GM23338 (cell line): ENCODE results near the gene PSMA5. TPM values are rescaled to one million over a fixed set of nuclear protein-coding genes. Genes with fewer than 3 reads are reported as not detected.

Source experiments
- ATAC-seq: fragments of 200-7000 bp; cut with Tn5 transposase; 3 replicates; pipeline ENCODE4 v1.9.1; 2020
- DNase-seq: peaks from one replicate; pipeline ENCODE4 v3.0.0-alpha.2; 2015; ENCODE audit warnings: low spot score
- H2AFZ ChIP-seq: fragments of 200-600 bp; sonication (generic); 2 replicates; pipeline ENCODE4 v1.8.0; 2016; ENCODE audit warnings: antibody characterized with exemption, mild to moderate bottlenecking, moderate library complexity
- H3F3A ChIP-seq: fragments of 200-600 bp; sonication (generic); replicated peaks from 2 replicates; pipeline ENCODE4 v1.8.0; 2017; ENCODE audit warnings: antibody characterized with exemption, mixed run types, low read depth
- H3K27ac ChIP-seq: fragments of 200-600 bp; sonication (generic); 2 replicates; pipeline ENCODE4 v1.6.1; 2016; ENCODE audit warnings: low read depth
- H3K27me3 ChIP-seq: fragments of 200-600 bp; sonication (generic); 2 replicates; pipeline ENCODE4 v1.8.0; 2016; ENCODE audit warnings: mild to moderate bottlenecking, mixed run types, moderate library complexity; ENCODE audit not compliant: insufficient read depth
- H3K36me3 ChIP-seq: fragments of 200-600 bp; sonication (generic); 2 replicates; pipeline ENCODE4 v1.8.0; 2016; ENCODE audit warnings: mild to moderate bottlenecking; ENCODE audit not compliant: insufficient read depth
- H3K4me1 ChIP-seq: fragments of 200-600 bp; sonication (generic); 2 replicates; pipeline ENCODE4 v1.8.0; 2016; ENCODE audit warnings: mild to moderate bottlenecking, moderate library complexity; ENCODE audit not compliant: insufficient read depth
- H3K4me2 ChIP-seq: fragments of 200-600 bp; sonication (generic); 2 replicates; pipeline ENCODE4 v1.7.1; 2017; ENCODE audit warnings: mixed run types
- H3K4me3 ChIP-seq: fragments of 200-600 bp; sonication (generic); 2 replicates; pipeline ENCODE4 v1.6.1; 2016; ENCODE audit warnings: mixed run types
- H3K79me2 ChIP-seq: fragments of 200-600 bp; sonication (generic); replicated peaks from 2 replicates; pipeline ENCODE4 v1.8.0; 2017; ENCODE audit warnings: mild to moderate bottlenecking; ENCODE audit not compliant: insufficient read depth
- H3K9me2 ChIP-seq: fragments of 200-600 bp; sonication (generic); 2 replicates; pipeline ENCODE4 v1.8.0; 2017; ENCODE audit not compliant: insufficient read depth
- H4K20me1 ChIP-seq: fragments of 200-600 bp; sonication (generic); replicated peaks from 2 replicates; pipeline ENCODE4 v1.8.0; 2017; ENCODE audit warnings: mild to moderate bottlenecking; ENCODE audit not compliant: insufficient read depth
- H3K27ac Mint-ChIP-seq: 2 replicates; pipeline ENCODE4 v1.8.0; 2020; ENCODE audit warnings: inconsistent platforms, mild to moderate bottlenecking, moderate library complexity, mixed read lengths
- H3K27me3 Mint-ChIP-seq: 3 replicates; pipeline ENCODE4 v1.8.0; 2022; ENCODE audit warnings: low read depth, mild to moderate bottlenecking, moderate library complexity, mixed read lengths, inconsistent platforms; ENCODE audit not compliant: insufficient read depth, poor library complexity
- H3K36me3 Mint-ChIP-seq: 3 replicates; pipeline ENCODE4 v1.8.0; 2021; ENCODE audit warnings: low read depth, mild to moderate bottlenecking, inconsistent platforms, moderate library complexity, mixed read lengths
- H3K4me1 Mint-ChIP-seq: 3 replicates; pipeline ENCODE4 v1.8.0; 2020; ENCODE audit warnings: mild to moderate bottlenecking, inconsistent platforms, mixed read lengths
- H3K4me3 Mint-ChIP-seq: 3 replicates; pipeline ENCODE4 v1.8.0; 2021; ENCODE audit warnings: moderate library complexity, mild to moderate bottlenecking, inconsistent platforms, mixed read lengths
- H3K9me3 Mint-ChIP-seq: 3 replicates; pipeline ENCODE4 v1.8.0; 2020; ENCODE audit warnings: moderate library complexity, mild to moderate bottlenecking, inconsistent platforms, mixed read lengths
- CREB1 ChIP-seq: fragments of 250-450 bp; sonication (Bioruptor Pico); IDR thresholded peaks from 2 replicates; pipeline ENCODE4 v1.5.0; 2020; ENCODE audit warnings: low read depth, mild to moderate bottlenecking, moderate library complexity
- EZH2 ChIP-seq: fragments of 200-600 bp; sonication (generic); IDR thresholded peaks from one replicate; pipeline ENCODE4 v1.8.0; 2017; ENCODE audit warnings: antibody characterized with exemption, mild to moderate bottlenecking, low read depth; ENCODE audit not compliant: unreplicated experiment
- EZH2phosphoT487 ChIP-seq: fragments of 200-600 bp; sonication (generic); IDR thresholded peaks from one replicate; pipeline ENCODE4 v1.8.1; 2018; ENCODE audit warnings: antibody characterized with exemption; ENCODE audit not compliant: unreplicated experiment
- NANOG ChIP-seq: IDR thresholded peaks from 2 replicates; pipeline ENCODE4 v1.6.1; 2016; ENCODE audit warnings: antibody characterized with exemption, borderline replicate concordance
- ZNF114 ChIP-seq: fragments of 250-450 bp; sonication (Bioruptor Pico); IDR thresholded peaks from 2 replicates; pipeline ENCODE4 v1.5.0; 2020; ENCODE audit warnings: mild to moderate bottlenecking, moderate library complexity
- ZNF331 ChIP-seq: fragments of 250-450 bp; sonication (Bioruptor Pico); IDR thresholded peaks from 2 replicates; pipeline ENCODE4 v1.5.0; 2020; ENCODE audit warnings: low read depth, mild to moderate bottlenecking, moderate library complexity
- polyA plus RNA-seq: library from polyadenylated mRNA; unstranded; fragments of >200 nt; fragmentation: Nextera tagmentation; extraction: Ambion mirVana; gene quantifications from 2 replicates; pipeline ENCODE4 v1.2.1, GENCODE V29; 2016
- total RNA-seq: library from RNA; depleted of rRNA; stranded (reverse); fragments of >200 nt; shearing (Covaris generic); gene quantifications from 2 replicates; pipeline ENCODE4 v1.2.3, GENCODE V29; 2014
- TF ChIP-seq, protein P1 (sequence below): IDR thresholded peaks from 2 replicates; pipeline ENCODE4 v1.6.1; 2016; ENCODE audit warnings: antibody characterized with exemption
- TF ChIP-seq, protein P2 (sequence below): fragments of 250-450 bp; sonication (Bioruptor Pico); IDR thresholded peaks from 2 replicates; pipeline ENCODE4 v1.5.0; 2020; ENCODE audit warnings: mild to moderate bottlenecking, moderate library complexity
- TF ChIP-seq, protein P3 (sequence below), 2 experiments: fragments of 200-600 bp in 1 of 2; sonication (generic) in 1 of 2; conservative IDR thresholded peaks; 2 replicates each; pipeline versions ENCODE4 v1.5.1 to v1.6.1; 2016 to 2017; ENCODE audit warnings: antibody characterized with exemption in 2 of 2, low read depth in 2 of 2, mild to moderate bottlenecking in 2 of 2, moderate library complexity in 1 of 2

PSMA5 gene
- total and polyA plus RNA-seq, 2 experiments from 2014 or later: 104 to 126 TPM

DNA sequence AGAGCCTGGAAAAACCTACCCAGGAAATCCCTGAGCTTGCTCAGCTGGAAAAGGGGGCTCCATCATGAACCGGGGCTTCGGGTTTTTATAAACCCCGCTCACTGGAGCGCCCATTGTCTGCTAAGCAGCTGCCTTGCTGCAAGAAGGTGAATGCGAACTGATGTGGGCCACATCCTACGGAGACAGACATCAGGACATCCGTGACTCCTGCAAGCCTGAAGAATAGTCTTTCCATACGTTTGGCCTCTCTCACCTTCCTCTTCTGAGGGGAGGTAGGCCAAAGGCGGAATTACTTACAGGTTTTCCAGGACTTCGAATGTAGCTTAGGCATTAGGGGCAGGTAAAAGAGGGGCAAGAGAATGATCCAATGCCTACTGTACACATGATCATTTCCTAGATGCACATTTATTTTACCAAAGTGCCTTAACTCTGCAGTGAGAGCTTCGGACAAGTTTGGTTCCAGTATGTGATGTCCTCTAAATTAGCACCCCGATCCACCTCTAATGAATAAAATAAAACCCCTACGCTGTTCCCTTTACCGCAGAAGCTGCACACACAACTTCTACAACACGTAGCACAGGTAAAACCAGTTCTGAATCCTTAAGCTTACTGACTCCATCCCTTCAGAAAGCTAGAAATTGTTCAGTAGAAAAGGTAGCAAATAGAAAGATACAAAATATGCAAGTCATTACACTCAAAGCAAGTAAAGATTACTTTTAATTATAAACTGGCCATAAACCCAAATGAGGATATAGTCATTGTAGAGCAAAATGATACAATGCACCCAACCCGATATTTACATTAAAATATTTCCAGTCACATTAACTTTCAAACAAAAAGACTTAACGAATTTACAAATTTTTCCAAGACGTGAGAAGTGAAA lies 27.7 kb downstream of the PSMA5 start:
- TF ChIP-seq, protein P1, sequence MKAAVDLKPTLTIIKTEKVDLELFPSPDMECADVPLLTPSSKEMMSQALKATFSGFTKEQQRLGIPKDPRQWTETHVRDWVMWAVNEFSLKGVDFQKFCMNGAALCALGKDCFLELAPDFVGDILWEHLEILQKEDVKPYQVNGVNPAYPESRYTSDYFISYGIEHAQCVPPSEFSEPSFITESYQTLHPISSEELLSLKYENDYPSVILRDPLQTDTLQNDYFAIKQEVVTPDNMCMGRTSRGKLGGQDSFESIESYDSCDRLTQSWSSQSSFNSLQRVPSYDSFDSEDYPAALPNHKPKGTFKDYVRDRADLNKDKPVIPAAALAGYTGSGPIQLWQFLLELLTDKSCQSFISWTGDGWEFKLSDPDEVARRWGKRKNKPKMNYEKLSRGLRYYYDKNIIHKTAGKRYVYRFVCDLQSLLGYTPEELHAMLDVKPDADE: no peak
- Mint-ChIP-seq H3K27me3 (peaks cover 15% of the 10 kb centered on the region), H3K4me3 (peak overlapping the region; percentile 81), H3K36me3 (peaks cover 4% of the 10 kb centered on the region), H3K27ac (peak overlapping the region; percentile 97), H3K4me1 (peaks cover 31% of the 10 kb centered on the region), H3K9me3 (no peaks in the 10 kb centered on the region)
- Histone ChIP-seq H3F3A (peaks cover 9% of the 10 kb centered on the region), H3K27me3 (no peaks in the 10 kb centered on the region), H3K4me2 (peak overlapping the region; percentile 86), H2AFZ (peak overlapping the region; percentile 74), H3K27ac (peak overlapping the region; percentile 98), H3K79me2 (peaks cover 34% of the 10 kb centered on the region), H3K4me1 (peaks cover 15% of the 10 kb centered on the region), H3K36me3 (no peaks in the 10 kb centered on the region), H3K9me2 (no peaks in the 10 kb centered on the region), H3K4me3 (peak overlapping the region; percentile 69), H4K20me1 (peaks cover 3% of the 10 kb centered on the region)
- no peak for DNase-seq
- ATAC-seq: peak; percentile 13

DNA sequence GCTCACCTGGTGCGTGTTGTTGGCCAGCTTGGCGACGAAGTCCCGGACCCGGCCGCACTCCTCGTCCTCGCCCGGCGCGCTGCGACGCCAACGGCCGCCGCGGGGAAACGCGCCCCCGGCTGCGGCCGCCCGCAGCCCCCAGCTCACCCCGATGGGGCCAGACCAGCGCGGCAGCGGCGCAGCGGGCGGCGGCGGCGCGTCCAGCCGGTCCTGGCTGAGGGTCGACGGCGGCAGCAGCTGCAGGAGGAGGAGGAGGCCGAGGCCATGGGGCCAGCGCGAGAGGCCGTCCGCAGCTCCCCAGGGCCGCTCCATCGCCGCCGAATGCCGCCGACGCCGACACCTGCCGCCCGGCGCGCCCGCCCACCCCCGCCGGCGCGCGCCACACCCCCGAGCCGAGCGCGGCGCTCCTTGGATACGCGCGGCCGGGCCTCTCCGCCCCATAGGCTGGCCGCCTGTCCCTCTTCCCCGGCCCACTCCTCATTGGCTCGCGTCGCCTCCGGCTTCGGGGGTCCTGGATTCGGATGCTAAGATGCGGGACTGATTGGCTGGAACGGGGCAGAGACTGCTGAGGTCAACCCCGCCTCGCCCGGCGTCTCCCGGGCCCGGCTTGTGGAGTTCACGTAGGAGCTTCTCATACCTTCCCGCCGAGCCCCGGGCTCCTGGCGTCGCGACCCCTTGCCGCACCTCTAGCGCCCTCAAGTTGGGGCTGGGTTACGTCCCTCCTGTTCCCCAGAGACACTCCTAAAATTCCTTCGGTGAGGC lies 28.5 kb downstream of the PSMA5 start, which contains the start of gene SORT1:
SORT1 (minus strand) TSS at position 338 of the 762 bp plus-strand sequence; CDS start at position 312, 26 bp downstream.
- Histone ChIP-seq H2AFZ (peak within 1 kb of the TSS; percentile 74), H3K4me2 (peak within 1 kb of the TSS; percentile 92), H3K4me3 (peak within 1 kb of the TSS; percentile 71), H3K4me1 (peaks cover 20% of the 10 kb centered on the region), H3K9me2 (no peaks in the 10 kb centered on the region), H3K27ac (peak within 1 kb of the TSS; percentile 98), H3K36me3 (no peaks in the 10 kb centered on the region), H3K79me2 (peaks cover 42% of the 10 kb centered on the region), H3F3A (peaks cover 9% of the 10 kb centered on the region), H3K27me3 (no peaks in the 10 kb centered on the region), H4K20me1 (peaks cover 3% of the 10 kb centered on the region)
- Mint-ChIP-seq H3K4me1 (peaks cover 36% of the 10 kb centered on the region), H3K9me3 (no peaks in the 10 kb centered on the region), H3K4me3 (peak within 1 kb of the TSS; percentile 94), H3K27me3 (peaks cover 15% of the 10 kb centered on the region), H3K36me3 (peaks cover 4% of the 10 kb centered on the region), H3K27ac (peak within 1 kb of the TSS; percentile 97)
- ATAC-seq (peak; percentile 96), DNase-seq (peak; percentile 99)
- TF ChIP-seq, protein P2, sequence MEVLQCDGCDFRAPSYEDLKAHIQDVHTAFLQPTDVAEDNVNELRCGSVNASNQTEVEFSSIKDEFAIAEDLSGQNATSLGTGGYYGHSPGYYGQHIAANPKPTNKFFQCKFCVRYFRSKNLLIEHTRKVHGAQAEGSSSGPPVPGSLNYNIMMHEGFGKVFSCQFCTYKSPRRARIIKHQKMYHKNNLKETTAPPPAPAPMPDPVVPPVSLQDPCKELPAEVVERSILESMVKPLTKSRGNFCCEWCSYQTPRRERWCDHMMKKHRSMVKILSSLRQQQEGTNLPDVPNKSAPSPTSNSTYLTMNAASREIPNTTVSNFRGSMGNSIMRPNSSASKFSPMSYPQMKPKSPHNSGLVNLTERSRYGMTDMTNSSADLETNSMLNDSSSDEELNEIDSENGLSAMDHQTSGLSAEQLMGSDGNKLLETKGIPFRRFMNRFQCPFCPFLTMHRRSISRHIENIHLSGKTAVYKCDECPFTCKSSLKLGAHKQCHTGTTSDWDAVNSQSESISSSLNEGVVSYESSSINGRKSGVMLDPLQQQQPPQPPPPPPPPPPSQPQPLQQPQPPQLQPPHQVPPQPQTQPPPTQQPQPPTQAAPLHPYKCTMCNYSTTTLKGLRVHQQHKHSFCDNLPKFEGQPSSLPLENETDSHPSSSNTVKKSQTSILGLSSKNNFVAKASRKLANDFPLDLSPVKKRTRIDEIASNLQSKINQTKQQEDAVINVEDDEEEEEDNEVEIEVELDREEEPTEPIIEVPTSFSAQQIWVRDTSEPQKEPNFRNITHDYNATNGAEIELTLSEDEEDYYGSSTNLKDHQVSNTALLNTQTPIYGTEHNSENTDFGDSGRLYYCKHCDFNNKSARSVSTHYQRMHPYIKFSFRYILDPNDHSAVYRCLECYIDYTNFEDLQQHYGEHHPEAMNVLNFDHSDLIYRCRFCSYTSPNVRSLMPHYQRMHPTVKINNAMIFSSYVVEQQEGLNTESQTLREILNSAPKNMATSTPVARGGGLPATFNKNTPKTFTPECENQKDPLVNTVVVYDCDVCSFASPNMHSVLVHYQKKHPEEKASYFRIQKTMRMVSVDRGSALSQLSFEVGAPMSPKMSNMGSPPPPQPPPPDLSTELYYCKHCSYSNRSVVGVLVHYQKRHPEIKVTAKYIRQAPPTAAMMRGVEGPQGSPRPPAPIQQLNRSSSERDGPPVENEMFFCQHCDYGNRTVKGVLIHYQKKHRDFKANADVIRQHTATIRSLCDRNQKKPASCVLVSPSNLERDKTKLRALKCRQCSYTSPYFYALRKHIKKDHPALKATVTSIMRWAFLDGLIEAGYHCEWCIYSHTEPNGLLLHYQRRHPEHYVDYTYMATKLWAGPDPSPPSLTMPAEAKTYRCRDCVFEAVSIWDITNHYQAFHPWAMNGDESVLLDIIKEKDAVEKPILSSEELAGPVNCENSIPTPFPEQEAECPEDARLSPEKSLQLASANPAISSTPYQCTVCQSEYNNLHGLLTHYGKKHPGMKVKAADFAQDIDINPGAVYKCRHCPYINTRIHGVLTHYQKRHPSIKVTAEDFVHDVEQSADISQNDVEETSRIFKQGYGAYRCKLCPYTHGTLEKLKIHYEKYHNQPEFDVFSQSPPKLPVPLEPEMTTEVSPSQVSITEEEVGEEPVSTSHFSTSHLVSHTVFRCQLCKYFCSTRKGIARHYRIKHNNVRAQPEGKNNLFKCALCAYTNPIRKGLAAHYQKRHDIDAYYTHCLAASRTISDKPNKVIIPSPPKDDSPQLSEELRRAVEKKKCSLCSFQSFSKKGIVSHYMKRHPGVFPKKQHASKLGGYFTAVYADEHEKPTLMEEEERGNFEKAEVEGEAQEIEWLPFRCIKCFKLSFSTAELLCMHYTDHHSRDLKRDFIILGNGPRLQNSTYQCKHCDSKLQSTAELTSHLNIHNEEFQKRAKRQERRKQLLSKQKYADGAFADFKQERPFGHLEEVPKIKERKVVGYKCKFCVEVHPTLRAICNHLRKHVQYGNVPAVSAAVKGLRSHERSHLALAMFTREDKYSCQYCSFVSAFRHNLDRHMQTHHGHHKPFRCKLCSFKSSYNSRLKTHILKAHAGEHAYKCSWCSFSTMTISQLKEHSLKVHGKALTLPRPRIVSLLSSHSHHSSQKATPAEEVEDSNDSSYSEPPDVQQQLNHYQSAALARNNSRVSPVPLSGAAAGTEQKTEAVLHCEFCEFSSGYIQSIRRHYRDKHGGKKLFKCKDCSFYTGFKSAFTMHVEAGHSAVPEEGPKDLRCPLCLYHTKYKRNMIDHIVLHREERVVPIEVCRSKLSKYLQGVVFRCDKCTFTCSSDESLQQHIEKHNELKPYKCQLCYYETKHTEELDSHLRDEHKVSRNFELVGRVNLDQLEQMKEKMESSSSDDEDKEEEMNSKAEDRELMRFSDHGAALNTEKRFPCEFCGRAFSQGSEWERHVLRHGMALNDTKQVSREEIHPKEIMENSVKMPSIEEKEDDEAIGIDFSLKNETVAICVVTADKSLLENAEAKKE (CRISPR knock-in tag): no peak
- TF ChIP-seq NANOG (no peak), ZNF331 (no peak), EZH2phosphoT487 (no peak), EZH2 (no peak), CREB1 (CRISPR knock-in tag) (peak; percentile 89), ZNF114 (CRISPR knock-in tag) (no peak)
- TF ChIP-seq, protein P3, sequence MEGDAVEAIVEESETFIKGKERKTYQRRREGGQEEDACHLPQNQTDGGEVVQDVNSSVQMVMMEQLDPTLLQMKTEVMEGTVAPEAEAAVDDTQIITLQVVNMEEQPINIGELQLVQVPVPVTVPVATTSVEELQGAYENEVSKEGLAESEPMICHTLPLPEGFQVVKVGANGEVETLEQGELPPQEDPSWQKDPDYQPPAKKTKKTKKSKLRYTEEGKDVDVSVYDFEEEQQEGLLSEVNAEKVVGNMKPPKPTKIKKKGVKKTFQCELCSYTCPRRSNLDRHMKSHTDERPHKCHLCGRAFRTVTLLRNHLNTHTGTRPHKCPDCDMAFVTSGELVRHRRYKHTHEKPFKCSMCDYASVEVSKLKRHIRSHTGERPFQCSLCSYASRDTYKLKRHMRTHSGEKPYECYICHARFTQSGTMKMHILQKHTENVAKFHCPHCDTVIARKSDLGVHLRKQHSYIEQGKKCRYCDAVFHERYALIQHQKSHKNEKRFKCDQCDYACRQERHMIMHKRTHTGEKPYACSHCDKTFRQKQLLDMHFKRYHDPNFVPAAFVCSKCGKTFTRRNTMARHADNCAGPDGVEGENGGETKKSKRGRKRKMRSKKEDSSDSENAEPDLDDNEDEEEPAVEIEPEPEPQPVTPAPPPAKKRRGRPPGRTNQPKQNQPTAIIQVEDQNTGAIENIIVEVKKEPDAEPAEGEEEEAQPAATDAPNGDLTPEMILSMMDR (conservative IDR thresholded peaks at IDR 0.05; ENCODE audit: low read depth in 2 of 2): peak in 1 of 2 experiments; percentile 62; a peak in 3 of 4 replicates
